Erythroblast (primary cell): ENCODE data around the gene ABITRAM.

ENCODE experiments used
- DNase-seq, 2 experiments: peaks; one replicate each; lab custom pipeline; 2025; lab: John Stamatoyannopoulos, UW
- GATA1 ChIP-seq: IDR thresholded peaks from 2 replicates; pipeline ENCODE4 v1.6.1; 2011; ENCODE audit warnings: low read depth, mild to moderate bottlenecking, control low read depth, low read length, moderate library complexity
- POLR2A ChIP-seq: IDR thresholded peaks from 2 replicates; pipeline ENCODE4 v1.6.1; 2011; ENCODE audit warnings: mild to moderate bottlenecking, low read length

Gene ABITRAM

GRCh38 chr9:108983885-108984284 lies 49.7 kb downstream of the ABITRAM start:
- no peak for DNase-seq
- no peak for TF ChIP-seq POLR2A
- no peak for TF ChIP-seq GATA1
